ENCODE measurements around the gene HMOX1.

Gene HMOX1

DNA sequence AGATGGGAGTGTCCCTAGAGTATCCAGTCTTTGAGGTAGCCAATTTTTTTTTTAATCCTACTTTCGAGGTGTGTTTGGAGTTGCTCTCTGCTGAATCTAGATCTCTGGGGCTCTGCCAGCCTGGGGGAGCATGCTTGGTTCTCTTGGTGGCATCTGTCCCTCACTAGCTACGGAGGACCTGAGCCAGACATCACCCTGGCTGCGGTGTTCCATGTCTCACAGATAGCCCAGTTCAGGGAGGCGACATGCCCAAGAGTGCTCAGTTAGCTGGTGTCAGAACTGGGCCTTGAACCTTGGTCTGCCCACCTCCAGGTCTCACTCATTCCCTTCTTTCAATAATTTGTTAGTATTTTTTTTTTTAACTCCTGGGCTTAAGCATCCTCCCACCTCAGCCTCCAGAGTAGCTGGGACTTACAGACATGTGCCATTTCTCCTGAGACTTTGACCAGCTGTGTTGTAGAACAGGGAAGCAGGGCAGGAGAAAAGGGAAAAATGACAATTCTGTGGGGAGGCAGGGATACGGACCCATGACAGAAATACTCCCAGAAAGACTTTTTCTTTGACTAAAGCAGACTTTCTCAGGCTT, 621 bp downstream of the HMOX1 start:
- no peak for DNase-seq

DNA sequence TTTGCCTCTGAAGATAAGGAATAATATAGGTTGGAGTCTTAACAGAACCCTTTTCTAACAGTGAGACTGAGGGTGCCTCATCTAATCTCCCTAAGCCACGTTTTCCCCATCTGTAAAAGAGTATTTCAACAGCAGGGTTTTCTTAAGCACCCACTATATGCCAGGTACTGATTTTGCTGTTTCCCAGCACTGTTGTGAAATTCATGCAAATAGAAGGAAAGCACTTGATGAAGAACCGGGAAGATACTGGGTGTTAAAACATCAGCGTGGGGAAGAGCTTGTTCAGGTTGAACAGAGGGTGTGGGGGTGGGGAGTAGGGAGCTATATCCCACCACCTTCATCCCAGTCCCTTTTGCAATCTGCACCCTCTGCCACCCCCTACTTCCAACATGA, 2.8 kb downstream of the HMOX1 start:
- no peak for DNase-seq

DNA sequence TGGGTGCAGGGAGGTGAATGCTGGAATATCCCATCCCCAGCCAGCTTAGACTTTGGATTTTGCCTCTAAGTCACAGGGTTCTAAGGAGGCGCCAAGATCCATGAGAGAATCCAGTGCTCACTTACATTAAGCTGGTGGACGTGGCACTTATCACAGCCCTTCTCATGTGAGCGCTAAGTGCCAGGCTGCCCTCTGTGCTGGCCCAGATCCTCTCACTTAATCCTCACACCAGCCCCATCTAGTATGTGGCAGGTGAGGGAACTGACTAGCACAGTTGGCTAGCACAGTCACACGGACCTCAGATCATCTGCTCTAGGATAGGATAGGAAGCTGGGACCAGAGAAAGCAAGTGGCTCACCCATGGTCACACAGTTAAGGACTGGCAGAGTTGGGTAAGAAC, 3.6 kb downstream of the HMOX1 start:
- DNase-seq = no peak

DNA sequence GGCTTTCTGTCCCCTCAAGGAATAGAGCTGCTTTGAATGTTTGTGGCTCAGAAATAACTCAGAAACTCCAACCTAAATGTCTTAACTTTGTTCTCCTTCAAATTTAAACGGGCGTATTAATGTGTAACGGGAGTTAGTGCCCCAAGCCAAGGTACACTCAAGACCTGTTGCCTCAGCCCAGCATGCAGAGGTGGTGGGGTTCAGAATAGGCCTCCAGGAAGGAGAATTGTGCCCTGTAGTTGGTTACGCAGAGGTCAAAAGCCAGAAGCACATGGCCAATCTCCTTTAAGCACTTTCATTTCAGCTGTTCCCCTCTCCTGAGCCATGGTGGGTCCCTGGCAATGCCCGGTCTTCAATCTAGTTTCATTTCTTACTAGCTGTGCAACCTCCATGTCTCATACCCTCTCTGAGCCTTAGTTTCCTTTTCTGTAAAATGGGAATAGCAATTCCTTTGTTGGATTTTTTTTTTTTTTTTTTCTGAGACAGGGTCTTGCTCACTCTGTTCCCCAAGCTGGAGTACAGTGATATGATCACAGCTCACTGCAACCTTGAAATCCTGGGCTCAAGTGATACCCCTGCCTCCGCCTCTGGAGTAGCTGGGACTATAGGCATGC, 4.2 kb downstream of the HMOX1 start:
- DNase-seq = no peak

DNA sequence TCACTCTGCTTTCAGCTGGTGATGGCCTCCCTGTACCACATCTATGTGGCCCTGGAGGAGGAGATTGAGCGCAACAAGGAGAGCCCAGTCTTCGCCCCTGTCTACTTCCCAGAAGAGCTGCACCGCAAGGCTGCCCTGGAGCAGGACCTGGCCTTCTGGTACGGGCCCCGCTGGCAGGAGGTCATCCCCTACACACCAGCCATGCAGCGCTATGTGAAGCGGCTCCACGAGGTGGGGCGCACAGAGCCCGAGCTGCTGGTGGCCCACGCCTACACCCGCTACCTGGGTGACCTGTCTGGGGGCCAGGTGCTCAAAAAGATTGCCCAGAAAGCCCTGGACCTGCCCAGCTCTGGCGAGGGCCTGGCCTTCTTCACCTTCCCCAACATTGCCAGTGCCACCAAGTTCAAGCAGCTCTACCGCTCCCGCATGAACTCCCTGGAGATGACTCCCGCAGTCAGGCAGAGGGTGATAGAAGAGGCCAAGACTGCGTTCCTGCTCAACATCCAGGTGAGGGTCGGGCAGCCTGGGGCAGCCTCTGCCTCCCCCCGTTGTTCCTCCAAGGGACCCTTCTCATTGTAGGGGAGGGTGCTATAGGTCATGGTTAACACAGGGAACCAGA, 5.9 kb downstream of the HMOX1 start:
- DNase-seq = no peak

DNA sequence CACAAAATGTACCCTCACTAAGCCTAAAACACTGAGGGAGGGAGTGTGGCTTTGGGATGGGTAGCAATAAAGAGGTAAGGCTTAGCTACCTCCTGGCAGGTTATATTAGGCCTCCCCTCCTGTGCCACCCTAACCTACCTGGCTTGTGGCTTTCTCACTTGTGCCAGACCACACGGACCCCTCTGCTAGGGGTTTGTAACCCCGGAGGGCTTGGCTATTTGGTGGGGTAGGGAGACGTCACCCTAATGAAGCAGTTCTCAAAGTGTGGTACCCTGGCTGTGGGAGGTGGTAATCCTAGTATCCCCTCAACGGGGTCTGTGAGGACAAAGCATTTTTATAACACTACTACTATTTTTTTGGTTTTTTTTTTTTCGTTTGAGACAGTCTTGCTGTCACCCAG, 10.0 kb downstream of the HMOX1 start:
- DNase-seq = no peak

DNA sequence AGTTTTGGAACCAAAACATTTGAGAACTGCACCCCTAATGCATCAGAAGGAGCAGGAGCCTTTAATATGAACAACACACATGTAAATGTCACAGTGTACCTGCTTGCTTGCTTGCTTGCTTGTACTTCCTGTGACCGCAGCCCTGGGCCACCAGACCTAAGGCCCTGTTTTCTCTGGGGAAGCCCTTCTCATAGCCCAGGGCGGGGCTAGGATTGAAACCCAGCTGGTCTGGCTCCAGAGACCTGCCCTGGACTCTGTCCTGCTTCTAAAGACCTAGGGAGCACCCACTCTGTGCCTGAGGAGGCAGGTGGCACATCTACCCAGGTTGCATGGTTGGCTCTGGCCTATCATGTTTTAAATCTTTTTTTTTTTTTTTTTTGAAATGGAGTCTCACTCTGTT, 11.5 kb downstream of the HMOX1 start:
- no peak for DNase-seq

DNA sequence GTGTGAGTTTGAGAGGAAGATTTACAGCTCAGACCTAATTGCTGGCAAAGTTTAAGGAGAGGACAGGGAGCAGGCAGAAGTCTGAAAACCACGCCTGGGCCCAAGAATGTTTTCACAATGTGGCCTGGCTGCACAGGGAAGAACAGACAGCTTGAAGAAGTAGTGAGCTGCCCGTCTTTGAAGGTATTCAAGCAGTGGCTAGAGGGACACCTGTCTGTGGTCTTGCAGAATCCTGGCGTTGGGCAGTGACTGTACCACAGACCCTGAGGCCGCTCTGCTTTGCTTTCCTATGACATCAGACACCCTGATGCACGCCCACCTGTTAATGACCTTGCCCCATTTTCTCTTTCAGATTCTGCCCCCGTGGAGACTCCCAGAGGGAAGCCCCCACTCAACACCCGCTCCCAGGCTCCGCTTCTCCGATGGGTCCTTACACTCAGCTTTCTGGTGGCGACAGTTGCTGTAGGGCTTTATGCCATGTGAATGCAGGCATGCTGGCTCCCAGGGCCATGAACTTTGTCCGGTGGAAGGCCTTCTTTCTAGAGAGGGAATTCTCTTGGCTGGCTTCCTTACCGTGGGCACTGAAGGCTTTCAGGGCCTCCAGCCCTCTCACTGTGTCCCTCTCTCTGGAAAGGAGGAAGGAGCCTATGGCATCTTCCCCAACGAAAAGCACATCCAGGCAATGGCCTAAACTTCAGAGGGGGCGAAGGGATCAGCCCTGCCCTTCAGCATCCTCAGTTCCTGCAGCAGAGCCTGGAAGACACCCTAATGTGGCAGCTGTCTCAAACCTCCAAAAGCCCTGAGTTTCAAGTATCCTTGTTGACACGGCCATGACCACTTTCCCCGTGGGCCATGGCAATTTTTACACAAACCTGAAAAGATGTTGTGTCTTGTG, 12.5 kb downstream of the HMOX1 start:
- DNase-seq = no peak

DNA sequence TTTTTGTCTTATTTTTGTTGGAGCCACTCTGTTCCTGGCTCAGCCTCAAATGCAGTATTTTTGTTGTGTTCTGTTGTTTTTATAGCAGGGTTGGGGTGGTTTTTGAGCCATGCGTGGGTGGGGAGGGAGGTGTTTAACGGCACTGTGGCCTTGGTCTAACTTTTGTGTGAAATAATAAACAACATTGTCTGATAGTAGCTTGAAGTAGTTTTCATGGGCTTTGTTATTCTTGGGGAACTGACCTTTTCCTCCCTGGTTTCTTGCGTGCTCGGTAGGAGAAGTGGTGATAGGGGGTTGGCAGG, 13.1 kb downstream of the HMOX1 start:
- DNase-seq = no peak

DNA sequence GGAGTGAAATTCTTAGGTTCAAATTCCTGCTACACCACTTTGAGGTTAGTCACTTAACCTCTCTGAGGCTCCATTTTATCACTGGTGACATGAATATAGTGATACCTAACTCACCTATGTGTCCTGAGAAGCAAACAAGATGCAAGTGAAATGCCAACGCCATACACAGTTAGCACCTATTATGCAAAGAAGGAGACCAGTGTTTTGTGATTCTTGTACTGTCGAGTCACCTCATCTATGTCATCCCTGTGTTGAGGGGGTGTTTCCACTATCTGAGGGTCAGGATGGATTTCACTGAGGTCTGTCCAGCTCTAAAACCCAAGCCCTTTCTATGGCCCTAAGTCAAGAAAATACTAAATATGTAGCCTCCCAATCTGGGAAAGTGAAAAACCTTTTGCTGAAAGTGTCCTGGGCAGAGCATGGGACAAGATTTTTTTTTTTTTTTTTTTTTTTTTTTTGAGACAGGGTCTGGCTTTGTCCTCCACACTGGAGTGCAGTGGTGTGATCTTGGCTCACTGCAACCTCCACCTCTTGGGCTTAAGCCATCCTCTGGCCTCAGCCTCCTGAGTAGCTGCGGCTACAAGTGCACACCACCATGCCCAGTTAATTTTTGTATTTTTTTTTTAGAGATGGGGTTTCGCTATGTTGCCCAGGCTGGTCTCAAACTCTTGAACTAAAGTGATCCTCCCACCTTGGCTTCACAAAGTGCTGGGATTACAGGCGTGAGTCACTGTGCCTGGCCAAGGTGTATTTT, 14.1 kb downstream of the HMOX1 start:
- no peak for DNase-seq

DNA sequence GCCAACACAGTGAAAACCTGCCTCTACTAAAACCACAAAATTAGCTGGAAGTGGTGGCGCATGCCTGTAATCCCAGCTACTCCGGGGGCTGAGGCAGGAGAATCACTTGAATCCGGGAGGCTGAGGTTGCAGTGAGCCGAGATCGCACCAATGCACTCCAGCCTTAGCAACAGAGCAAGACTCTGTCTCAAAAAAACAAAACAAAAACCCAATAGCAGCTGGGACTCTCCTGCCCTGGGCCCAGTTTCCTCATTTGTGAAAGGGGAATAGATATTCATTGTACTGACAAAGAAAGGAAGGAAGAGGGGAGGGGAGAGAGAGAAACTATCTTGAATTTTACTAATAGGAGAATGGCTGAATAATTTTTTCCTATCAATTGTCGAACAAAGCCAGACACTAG, 15.7 kb downstream of the HMOX1 start:
- peak; percentile 22 for DNase-seq

DNA sequence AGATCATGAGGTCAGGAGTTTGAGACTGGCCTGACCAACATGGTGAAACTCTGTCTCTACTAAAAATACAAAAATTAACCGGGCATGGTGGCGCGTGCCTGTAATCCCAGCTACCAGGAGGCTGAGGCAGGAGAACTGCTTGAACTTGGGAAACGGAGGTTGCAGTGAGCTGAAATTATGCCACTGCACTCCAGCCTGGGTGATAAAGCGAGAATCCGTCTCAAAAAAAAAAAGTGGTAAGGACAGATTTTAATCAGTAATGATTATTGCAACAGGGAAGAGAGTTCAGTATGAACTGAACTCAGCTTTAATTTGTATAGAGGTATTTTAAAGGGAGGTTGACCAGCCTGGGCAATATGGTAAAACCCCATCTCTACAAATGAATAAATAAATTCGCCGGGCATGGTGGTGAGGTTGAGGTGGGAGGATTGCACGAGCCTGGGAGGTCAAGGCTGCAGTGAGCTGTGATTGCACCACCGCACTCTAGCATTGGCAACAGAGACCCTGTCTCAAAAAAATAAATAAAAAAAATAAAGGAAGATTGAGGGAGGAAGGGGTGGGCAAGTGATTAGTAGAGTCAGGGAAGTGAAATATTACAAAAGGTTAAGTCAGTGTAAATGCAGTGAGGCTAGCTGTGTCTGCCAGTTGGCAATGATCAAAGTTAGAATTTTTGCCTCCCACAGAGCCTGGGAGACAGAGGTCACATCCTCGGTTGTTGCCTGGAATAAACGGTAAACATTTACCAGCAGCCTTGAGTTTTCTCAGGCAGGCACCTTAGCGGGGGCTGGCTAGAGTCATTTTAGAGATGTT, 16.4 kb downstream of the HMOX1 start:
- no peak for DNase-seq

DNA sequence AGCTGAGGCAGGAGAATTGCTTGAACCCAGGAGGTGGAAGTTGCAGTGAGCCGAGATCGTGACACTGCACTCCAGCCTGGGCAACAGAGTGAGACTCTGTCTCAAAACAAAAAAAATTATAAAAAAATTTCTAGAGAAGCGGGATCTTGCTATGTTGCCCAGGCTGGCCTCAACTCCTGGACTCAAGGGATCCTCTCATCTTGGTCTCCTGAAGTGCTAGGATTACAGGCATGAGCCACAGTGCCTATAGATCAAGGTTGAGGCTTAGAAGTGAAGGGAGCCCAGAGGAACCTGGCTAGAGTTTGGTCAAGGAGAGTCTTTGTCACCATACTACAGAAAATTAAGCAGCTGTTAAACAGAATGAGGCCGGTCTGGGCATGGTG, 17.7 kb downstream of the HMOX1 start:
- no peak for DNase-seq

DNA sequence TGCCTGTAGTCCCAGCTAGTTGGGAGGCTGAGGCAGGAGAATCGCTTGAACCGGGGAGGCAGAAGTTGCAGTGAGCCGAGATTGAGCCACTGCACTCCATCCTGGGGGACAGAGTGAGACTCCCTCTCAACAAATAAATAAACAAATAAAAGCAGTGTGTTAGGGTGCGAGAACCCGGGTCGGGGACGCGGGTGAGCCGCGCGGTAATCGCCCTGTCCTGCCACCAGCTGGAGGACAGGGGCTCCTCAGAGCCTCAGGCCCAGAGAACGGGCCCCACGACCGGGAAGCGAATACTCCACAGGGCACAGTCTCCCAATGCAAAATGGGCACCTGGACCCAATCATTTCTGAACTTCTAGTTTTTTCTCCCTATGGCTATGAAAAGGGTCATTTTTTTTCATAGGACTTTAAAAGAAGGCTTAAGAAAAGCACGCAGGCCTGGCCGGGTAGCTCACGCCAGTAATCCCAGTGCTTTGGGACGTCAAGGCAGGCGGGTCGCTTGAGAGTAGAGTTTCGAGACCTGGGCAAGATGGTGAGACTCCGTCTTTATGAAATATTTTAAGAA, 18.3 kb downstream of the HMOX1 start:
- no peak for DNase-seq

DNA sequence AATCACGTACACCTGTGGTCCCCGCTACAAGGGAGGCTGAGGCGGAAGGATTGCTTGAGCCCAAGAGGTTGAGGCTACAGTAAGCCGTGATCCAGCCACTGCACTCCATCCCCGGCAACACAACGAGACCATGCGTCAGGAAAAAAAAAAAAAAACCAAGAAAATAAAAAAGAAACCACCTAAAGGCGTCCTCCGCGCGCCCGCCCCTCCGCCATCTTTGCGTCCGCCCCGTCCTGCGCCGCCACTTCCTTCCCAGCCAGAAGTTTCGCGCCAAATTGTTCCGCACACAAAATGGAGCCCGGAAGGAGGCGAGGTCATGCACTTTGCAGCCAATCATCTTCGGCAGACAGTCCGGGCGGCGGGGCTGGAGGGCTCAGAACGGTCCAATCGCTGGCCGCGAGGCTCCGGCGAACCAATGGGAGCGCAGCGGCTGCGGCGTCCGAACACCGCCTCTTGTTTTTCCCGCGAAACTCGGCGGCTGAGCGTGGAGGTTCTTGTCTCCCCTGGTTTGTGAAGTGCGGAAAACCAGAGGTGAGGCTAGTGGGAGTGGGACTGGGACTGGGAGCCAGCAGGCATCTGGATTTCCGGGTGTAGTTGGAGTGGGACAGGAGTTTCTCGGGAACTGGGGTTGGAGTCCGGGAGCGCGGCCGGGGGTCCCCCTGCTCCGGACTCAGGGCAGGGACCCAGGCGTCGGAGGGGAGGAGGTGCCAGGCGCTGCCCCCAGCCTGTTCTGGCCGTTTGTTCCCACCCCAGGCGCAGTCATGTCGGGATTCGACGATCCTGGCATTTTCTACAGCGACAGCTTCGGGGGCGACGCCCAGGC, 19.0 kb downstream of the HMOX1 start, which contains the start of gene MCM5:
TSS of gene MCM5 (plus strand) at position 463 of the 823 bp plus-strand sequence. CDS start at position 762, 299 bp downstream.
- peak; percentile 98 for DNase-seq

DNA sequence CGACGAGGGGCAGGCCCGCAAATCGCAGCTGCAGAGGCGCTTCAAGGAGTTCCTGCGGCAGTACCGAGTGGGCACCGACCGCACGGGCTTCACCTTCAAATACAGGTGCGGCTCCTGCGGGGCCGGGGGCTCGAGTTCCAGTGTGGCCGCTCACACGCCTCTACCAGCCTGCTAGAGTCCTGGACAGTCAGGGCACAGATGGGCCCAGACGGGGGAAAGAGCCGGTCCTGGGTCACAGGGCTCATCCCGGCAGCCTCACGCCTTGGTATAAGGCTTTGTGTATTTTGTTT, 19.6 kb downstream of the HMOX1 start:
- DNase-seq = peak; percentile 4

DNA sequence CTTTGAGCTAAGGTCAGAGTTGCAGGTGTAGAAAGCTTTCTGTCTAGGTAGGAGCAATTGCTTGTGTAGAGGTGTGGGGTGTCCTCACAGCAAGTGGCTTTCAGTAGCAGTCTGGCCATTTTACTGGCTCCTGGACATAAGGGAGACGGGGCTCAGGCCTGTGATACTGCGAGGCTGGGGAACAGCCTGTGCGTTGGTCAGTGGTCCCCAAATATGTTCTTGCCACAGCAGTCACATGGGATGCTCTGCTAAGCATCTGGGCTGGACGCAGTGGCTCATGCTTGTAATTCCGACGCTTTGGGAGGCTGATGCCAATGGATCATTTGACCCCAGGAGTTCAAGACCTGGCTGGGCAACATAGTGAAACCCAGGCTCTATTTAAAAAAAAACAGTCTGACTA, 21.0 kb downstream of the HMOX1 start:
- no peak for DNase-seq

DNA sequence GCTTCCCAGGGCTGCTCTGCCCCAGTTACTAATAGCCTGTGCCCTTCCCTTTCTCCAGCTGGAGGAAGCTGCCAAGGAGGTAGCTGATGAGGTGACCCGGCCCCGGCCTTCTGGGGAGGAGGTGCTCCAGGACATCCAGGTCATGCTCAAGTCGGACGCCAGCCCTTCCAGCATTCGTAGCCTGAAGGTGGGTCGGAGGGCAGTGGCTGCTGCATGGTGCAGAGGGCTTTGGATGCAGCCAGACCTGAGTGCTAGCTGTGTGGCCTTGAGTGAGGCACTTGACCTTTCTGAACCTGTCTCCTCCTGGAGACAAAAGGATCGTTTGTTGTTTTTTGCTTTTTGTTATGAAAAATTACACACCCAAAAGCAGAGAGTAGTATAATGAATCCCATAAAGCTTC, 22.5 kb downstream of the HMOX1 start:
- no peak for DNase-seq

DNA sequence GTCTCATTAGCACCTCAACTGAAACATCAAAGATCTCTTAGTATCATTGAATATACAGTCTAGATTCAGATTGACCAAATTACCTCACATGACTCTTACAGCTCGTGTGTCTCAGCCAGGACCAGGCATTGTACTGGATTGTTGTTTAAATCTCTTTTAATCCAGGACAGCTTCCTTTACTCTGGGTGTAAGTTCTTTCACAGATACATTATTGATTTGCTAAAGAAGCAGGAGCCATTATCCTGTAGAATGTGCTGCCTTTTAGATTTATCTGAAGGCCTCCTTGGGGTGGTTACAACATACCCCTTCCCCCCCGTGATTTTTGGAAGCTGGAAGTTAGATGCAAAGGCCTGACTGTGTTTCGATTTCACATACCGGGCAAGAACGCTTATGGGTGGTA, 23.3 kb downstream of the HMOX1 start:
- DNase-seq = no peak

DNA sequence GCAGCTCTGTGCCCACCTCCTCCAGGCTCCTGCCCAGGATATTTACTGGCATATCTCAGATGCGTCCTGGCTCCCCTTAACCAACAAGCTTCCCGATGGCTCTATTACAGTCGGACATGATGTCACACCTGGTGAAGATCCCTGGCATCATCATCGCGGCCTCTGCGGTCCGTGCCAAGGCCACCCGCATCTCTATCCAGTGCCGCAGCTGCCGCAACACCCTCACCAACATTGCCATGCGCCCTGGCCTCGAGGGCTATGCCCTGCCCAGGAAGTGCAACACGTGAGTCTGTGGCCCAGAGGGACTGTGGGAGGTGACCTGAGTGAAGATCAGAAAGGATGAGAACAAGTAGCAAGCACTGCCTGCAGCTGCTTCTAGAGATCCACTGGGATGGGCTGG, 25.5 kb downstream of the HMOX1 start:
- DNase-seq = no peak

DNA sequence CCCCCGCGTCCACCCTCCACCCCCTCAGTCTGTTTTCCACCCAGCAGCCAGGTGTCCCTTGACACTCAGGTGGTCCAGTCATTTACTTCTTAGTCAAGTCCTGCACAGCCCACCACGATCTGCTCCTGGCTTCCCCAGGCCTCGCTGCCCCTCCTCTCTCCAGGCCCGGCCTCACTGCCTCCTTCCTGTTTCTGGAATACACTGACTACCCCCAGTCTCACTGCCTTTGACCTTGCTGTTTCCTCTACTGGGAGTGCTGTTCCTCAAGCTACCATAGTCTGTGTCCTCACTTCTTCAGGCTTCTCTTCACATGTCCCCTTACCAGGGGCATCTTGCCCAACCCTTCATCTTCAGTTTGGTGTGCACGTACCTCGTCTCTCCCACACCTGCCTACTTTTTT, 26.5 kb downstream of the HMOX1 start:
- no peak for DNase-seq

Data from CD4-positive, alpha-beta T cell treated with Interleukin-21 for 1 hour (primary cell).